K562 (cell line): ENCODE data around the gene DDX39A. TPM values are rescaled to one million over a fixed set of nuclear protein-coding genes. Genes with fewer than 3 reads are reported as not detected.

Experiments used
- HNRNPL ChIP-seq: fragments of 200-400 bp; formaldehyde crosslinking; IDR thresholded peaks from 2 replicates; pipeline ENCODE4 v1.6.1; 2017; ENCODE audit warnings: low read depth, mild to moderate bottlenecking, low read length
- NR2C1 ChIP-seq, 2 experiments: fragments of 450-650 bp; IDR thresholded peaks; 2 replicates each; pipeline ENCODE4 v1.6.1; 2017; ENCODE audit warnings: mild to moderate bottlenecking in 2 of 2, antibody characterized with exemption in 1 of 2, inconsistent platforms in 1 of 2, missing compliant biosample characterization in 1 of 2, missing genetic modification characterization in 1 of 2
- RAD21 ChIP-seq, 2 experiments: fragments of 250-450 bp in 1 of 2; fragments of 450-650 bp in 1 of 2; sonication (Bioruptor Pico) in 1 of 2; formaldehyde crosslinking in 1 of 2; IDR thresholded peaks in 1 of 2; conservative IDR thresholded peaks in 1 of 2; 2 replicates each; pipeline versions ENCODE4 v1.4.0 to v1.8.0; 2020 to 2022; ENCODE audit warnings: mild to moderate bottlenecking in 2 of 2, moderate library complexity in 1 of 2
- RFX1 ChIP-seq: fragments of 450-650 bp; IDR thresholded peaks from 2 replicates; pipeline ENCODE4 v1.6.1; 2016; ENCODE audit warnings: mild to moderate bottlenecking, moderate library complexity
- SAP30 ChIP-seq: fragments of 200-600 bp; sonication (generic); IDR thresholded peaks from 2 replicates; pipeline ENCODE4 v1.6.1; 2012; ENCODE audit warnings: borderline replicate concordance, low read depth, mild to moderate bottlenecking, moderate library complexity, low read length, control low read depth, inconsistent platforms; ENCODE audit not compliant: insufficient read depth, poor library complexity, severe bottlenecking
- ZNF23 ChIP-seq: fragments of 250-450 bp; sonication (Bioruptor Pico); IDR thresholded peaks from 2 replicates; pipeline ENCODE4 v1.4.0; 2020; ENCODE audit warnings: mild to moderate bottlenecking
- polyA plus RNA-seq, 8 experiments: library from polyadenylated mRNA; depleted of rRNA in 4 of 8; stranded (reverse) in 5 of 8; unstranded in 3 of 8; fragments of >200 nt; fragmentation: Nextera tagmentation in 2 of 8; fragmentation: Illumina TruSeq in 1 of 8; extraction: Ambion mirVana in 2 of 8; extraction: Trizol in 1 of 8; gene quantifications; 2 replicates each; pipeline versions ENCODE4 v1.2.1 to v1.2.3, GENCODE V29; 2011 to 2014; ENCODE audit warnings: inconsistent platforms in 1 of 8, missing spikeins in 1 of 8
- total RNA-seq, 7 experiments: library from RNA; depleted of rRNA in 6 of 7; stranded (reverse); fragments of >200 nt in 6 of 7; fragmentation: Illumina TruSeq in 2 of 7; extraction: Trizol in 2 of 7; gene quantifications; 2 replicates each; pipeline versions ENCODE4 v1.2.1 to v1.2.3, GENCODE V29; 2011 to 2021; ENCODE audit warnings: low replicate concordance in 1 of 7
- TF ChIP-seq, protein P1 (sequence below): sonication (generic); formaldehyde crosslinking; IDR thresholded peaks from 2 replicates; pipeline ENCODE4 v1.8.0; 2023; ENCODE audit warnings: missing genetic modification reagents, mild to moderate bottlenecking, borderline replicate concordance

DDX39A gene
- total and polyA plus RNA-seq, 9 of the 15 experiments (the other 6 are each of a cell fraction or from before 2014, with no cell fraction given), result 90.3 to 250 (median 188) TPM

GRCh38 chr19:14410091-14411051 is 8.8 kb downstream of the DDX39A start (continued):
- TF ChIP-seq, protein P1, sequence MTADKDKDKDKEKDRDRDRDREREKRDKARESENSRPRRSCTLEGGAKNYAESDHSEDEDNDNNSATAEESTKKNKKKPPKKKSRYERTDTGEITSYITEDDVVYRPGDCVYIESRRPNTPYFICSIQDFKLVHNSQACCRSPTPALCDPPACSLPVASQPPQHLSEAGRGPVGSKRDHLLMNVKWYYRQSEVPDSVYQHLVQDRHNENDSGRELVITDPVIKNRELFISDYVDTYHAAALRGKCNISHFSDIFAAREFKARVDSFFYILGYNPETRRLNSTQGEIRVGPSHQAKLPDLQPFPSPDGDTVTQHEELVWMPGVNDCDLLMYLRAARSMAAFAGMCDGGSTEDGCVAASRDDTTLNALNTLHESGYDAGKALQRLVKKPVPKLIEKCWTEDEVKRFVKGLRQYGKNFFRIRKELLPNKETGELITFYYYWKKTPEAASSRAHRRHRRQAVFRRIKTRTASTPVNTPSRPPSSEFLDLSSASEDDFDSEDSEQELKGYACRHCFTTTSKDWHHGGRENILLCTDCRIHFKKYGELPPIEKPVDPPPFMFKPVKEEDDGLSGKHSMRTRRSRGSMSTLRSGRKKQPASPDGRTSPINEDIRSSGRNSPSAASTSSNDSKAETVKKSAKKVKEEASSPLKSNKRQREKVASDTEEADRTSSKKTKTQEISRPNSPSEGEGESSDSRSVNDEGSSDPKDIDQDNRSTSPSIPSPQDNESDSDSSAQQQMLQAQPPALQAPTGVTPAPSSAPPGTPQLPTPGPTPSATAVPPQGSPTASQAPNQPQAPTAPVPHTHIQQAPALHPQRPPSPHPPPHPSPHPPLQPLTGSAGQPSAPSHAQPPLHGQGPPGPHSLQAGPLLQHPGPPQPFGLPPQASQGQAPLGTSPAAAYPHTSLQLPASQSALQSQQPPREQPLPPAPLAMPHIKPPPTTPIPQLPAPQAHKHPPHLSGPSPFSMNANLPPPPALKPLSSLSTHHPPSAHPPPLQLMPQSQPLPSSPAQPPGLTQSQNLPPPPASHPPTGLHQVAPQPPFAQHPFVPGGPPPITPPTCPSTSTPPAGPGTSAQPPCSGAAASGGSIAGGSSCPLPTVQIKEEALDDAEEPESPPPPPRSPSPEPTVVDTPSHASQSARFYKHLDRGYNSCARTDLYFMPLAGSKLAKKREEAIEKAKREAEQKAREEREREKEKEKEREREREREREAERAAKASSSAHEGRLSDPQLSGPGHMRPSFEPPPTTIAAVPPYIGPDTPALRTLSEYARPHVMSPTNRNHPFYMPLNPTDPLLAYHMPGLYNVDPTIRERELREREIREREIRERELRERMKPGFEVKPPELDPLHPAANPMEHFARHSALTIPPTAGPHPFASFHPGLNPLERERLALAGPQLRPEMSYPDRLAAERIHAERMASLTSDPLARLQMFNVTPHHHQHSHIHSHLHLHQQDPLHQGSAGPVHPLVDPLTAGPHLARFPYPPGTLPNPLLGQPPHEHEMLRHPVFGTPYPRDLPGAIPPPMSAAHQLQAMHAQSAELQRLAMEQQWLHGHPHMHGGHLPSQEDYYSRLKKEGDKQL, result 0 out of 2 replicates have a peak, but pooled peaks have one; percentile 20
- no peak for TF ChIP-seq NR2C1 (IDR thresholded peaks at IDR 0.05)
- no peak for TF ChIP-seq NR2C1 (tag; IDR thresholded peaks at IDR 0.05)
- TF ChIP-seq RAD21 (CRISPR knock-in tag; conservative IDR thresholded peaks at IDR 0.05 in 1 of 2, IDR thresholded peaks at IDR 0.05 in 1 of 2), result no peak
- TF ChIP-seq HNRNPL, result peak; percentile 75; the same call in 1 of the 2 replicates
- no peak for TF ChIP-seq RFX1
- TF ChIP-seq SAP30, result no peak
- no peak for TF ChIP-seq ZNF23 (CRISPR knock-in tag)
- TF ChIP-seq, all 486 proteins: peak for 14
